Measurements from ENCODE around the gene CES2.
"Not testable (repeated sequence)": the region's sequence is repeated elsewhere in the genome, so short reads cannot be mapped to it uniquely, and the experiment has no call there.

CES2 gene

GRCh38 chr16:66983033-66983432, 47.7 kb downstream of the CES2 start:
- DNase-seq (ENCODE audit: low read depth), result no peak

- peak; percentile 30 for DNase-seq (ENCODE audit: low read depth)
Measured at GRCh38 chr16:66984892-66985311, 49.6 kb downstream of the CES2 start.

- DNase-seq (ENCODE audit: low read depth), result no peak
Measured at GRCh38 chr16:66986559-66986958, 51.2 kb downstream of the CES2 start.

GRCh38 chr16:66988197-66988788, 53.0 kb downstream of the CES2 start, which contains the start of gene CES4A:
Gene CES4A, plus strand, starts transcription at chr16:66988589. Its CDS starts 184 bp downstream, at chr16:66988773.
- no peak for DNase-seq (ENCODE audit: low read depth)

- no peak for DNase-seq (ENCODE audit: low read depth)
Measured at GRCh38 chr16:66991545-66992077, 56.3 kb downstream of the CES2 start.

GRCh38 chr16:66993558-66993957, 58.2 kb downstream of the CES2 start:
- not testable (repeated sequence) for DNase-seq (ENCODE audit: low read depth)

All from stimulated activated CD8-positive, alpha-beta memory T cell treated with anti-CD3 and anti-CD28 coated beads, Interleukin-4, amount 100 ng/mL, for 24 hours (primary cell).